ENCODE measurements around the gene PON1.

PON1 gene

GRCh38 chr7:95253986-95254385 is 70.3 kb downstream of the PON1 start:
- no peak for DNase-seq (ENCODE audit: low read depth)

DNA sequence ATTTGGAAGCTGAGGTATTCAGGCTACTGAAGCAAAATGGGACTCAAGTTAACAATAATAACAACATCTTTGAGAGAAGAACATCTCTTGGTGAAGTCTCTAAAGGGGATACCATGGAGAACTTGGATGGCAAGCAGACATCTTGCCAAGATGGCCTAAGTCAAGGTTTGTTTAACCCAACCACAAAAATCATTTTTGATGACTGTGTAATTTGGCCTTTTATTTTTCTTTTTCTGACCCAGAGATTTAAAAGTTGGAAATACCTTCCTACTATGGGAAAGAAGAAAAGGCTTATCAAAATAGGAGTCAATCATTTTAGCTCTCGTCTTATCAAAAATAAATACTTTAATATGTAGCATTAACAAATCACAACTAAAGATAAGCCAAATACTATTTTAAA is 72.4 kb downstream of the PON1 start:
- no peak for DNase-seq (ENCODE audit: low read depth)

- no peak for DNase-seq (ENCODE audit: low read depth)
These were observed 73.8 kb downstream of the PON1 start for GRCh38 chr7:95250571-95250970.

All from GM04503 (cell line).